DND-41 (cell line): ENCODE results near the gene CPSF4.

Experiments used
- ATAC-seq: fragments of 200-7000 bp; cut with Tn5 transposase; 3 replicates; pipeline ENCODE4 v1.9.1; 2021; ENCODE audit warnings: low read depth; ENCODE audit not compliant: insufficient read depth
- DNase-seq: peaks from one replicate; pipeline ENCODE4 v3.0.0-alpha.2; 2020
- H2AFZ ChIP-seq: 2 replicates; pipeline ENCODE4 v1.6.0; 2012; ENCODE audit warnings: low read depth, low read length
- H3K27ac ChIP-seq: 2 replicates; pipeline ENCODE4 v1.5.1; 2012; ENCODE audit warnings: low read length, inconsistent platforms
- H3K27me3 ChIP-seq: fragments of 200-600 bp; sonication (generic); 2 replicates; pipeline ENCODE4 v1.6.0; 2012; ENCODE audit warnings: low read length, mild to moderate bottlenecking, inconsistent platforms; ENCODE audit not compliant: insufficient read depth, poor library complexity
- H3K36me3 ChIP-seq: 2 replicates; pipeline ENCODE4 v1.5.1; 2012; ENCODE audit warnings: low read length, inconsistent platforms; ENCODE audit not compliant: insufficient read depth
- H3K4me1 ChIP-seq: 2 replicates; pipeline ENCODE4 v1.5.1; 2012; ENCODE audit warnings: mild to moderate bottlenecking, low read length; ENCODE audit not compliant: insufficient read depth
- H3K4me2 ChIP-seq: 2 replicates; pipeline ENCODE4 v1.6.0; 2012; ENCODE audit warnings: mild to moderate bottlenecking, moderate library complexity, low read length, inconsistent platforms; ENCODE audit not compliant: insufficient read depth
- H3K4me3 ChIP-seq, 2 experiments: fragments of 200-600 bp in 1 of 2; shearing (Covaris generic) in 1 of 2; 2 replicates each; pipeline ENCODE4 v1.5.1; 2012 to 2016; ENCODE audit warnings: inconsistent platforms in 2 of 2, low read length in 2 of 2, mild to moderate bottlenecking in 2 of 2, low read depth in 1 of 2, moderate library complexity in 1 of 2
- H3K79me2 ChIP-seq: 2 replicates; pipeline ENCODE4 v1.6.0; 2012; ENCODE audit warnings: low read length, inconsistent platforms; ENCODE audit not compliant: insufficient read depth
- H3K9ac ChIP-seq: 2 replicates; pipeline ENCODE4 v1.6.0; 2012; ENCODE audit warnings: low read depth, mild to moderate bottlenecking, inconsistent platforms, low read length, moderate library complexity
- H3K9me3 ChIP-seq: 2 replicates; pipeline ENCODE4 v1.5.1; 2012; ENCODE audit warnings: low read length, moderate library complexity, mild to moderate bottlenecking, inconsistent platforms; ENCODE audit not compliant: insufficient read depth, severe bottlenecking
- H4K20me1 ChIP-seq: 2 replicates; pipeline ENCODE4 v1.6.0; 2012; ENCODE audit warnings: low read length; ENCODE audit not compliant: insufficient read depth
- EZH2 ChIP-seq: IDR thresholded peaks from 3 replicates; pipeline ENCODE4 v1.6.1; 2012; ENCODE audit warnings: borderline replicate concordance, low read depth, mild to moderate bottlenecking, moderate library complexity, low read length, inconsistent platforms; ENCODE audit not compliant: severe bottlenecking
- TF ChIP-seq, protein P1 (sequence below): IDR thresholded peaks from 2 replicates; pipeline ENCODE4 v1.5.1; 2012; ENCODE audit warnings: borderline replicate concordance, low read length, moderate library complexity, mild to moderate bottlenecking; ENCODE audit not compliant: poor library complexity, severe bottlenecking; ENCODE audit errors: extremely low read depth

The CPSF4 gene

DNA sequence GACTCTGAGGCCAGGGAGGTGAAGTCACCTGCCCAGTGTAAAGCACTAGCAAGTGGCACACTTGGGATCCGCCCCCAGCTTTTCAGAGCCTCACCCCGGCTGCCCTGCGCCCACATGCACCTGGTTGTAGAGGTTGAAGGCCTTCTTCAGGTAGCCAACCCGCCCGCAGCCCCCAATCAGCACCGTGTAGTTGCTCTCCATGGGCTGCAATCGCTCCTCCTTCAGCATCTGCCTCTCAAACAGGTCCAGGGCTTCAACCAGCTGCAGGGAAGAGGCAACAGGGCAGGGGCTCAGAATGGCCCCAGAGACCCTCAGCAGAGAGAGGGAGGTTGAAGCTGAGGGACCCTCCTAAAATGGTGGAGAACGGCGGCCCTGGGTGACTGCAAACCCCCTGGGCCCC, 5.6 kb upstream of the CPSF4 start:
- H3K4me3 ChIP-seq, result no peak overlapping the region
- H3K79me2 ChIP-seq, result peaks cover 23% of the 10 kb centered on the region
- peaks cover 66% of the 10 kb centered on the region for H3K36me3 ChIP-seq
- DNase-seq, result no peak
- TF ChIP-seq, protein P1, sequence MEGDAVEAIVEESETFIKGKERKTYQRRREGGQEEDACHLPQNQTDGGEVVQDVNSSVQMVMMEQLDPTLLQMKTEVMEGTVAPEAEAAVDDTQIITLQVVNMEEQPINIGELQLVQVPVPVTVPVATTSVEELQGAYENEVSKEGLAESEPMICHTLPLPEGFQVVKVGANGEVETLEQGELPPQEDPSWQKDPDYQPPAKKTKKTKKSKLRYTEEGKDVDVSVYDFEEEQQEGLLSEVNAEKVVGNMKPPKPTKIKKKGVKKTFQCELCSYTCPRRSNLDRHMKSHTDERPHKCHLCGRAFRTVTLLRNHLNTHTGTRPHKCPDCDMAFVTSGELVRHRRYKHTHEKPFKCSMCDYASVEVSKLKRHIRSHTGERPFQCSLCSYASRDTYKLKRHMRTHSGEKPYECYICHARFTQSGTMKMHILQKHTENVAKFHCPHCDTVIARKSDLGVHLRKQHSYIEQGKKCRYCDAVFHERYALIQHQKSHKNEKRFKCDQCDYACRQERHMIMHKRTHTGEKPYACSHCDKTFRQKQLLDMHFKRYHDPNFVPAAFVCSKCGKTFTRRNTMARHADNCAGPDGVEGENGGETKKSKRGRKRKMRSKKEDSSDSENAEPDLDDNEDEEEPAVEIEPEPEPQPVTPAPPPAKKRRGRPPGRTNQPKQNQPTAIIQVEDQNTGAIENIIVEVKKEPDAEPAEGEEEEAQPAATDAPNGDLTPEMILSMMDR, result no peak
- no peak for TF ChIP-seq EZH2
- no peak overlapping the region for H3K9ac ChIP-seq
- H2AFZ ChIP-seq, result no peak overlapping the region
- no peak overlapping the region for H3K27ac ChIP-seq
- no peak overlapping the region for H3K4me2 ChIP-seq
- peaks cover 18% of the 10 kb centered on the region for H3K4me1 ChIP-seq
- peaks cover 8% of the 10 kb centered on the region; the same call in 1 of the 2 replicates for H4K20me1 ChIP-seq
- no peak for ATAC-seq
- H3K9me3 ChIP-seq, result no peaks in the 10 kb centered on the region
- H3K27me3 ChIP-seq, result no peaks in the 10 kb centered on the region

DNA sequence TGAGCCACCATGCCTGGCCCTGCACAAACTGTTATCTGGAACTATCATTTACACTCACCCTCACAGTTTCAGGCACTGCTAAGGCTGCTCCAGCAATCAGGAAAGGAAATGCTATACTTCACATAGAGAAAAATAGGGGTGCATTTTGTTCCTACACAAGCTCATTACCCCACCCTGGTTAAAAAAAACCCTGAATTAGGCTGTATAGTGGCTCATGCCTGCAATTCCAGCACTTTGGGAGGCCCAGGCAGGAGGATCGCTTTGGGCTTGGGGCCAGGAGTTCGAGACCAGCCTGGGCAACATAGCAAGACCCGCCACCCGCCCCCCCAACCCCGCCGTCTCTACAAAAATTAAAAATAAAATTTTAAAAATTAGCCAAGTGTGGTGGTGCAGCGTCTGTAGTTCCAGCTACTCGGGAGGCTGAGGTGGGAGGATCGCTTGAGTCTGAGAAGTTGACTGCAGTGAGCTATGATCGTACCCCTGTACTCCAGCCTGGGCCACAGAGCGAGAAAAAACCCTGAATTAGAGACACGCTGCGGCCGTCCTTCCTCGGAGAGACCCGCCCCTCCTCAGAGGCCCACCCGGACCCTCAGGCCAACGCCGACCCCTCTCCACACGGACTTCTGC, 684 bp upstream of the CPSF4 start:
- peak; percentile 22 for ATAC-seq
- peaks cover 38% of the 10 kb centered on the region for H3K4me1 ChIP-seq
- H3K9me3 ChIP-seq, result no peaks in the 10 kb centered on the region
- peaks cover 45% of the 10 kb centered on the region for H3K36me3 ChIP-seq
- H4K20me1 ChIP-seq, result peaks cover 16% of the 10 kb centered on the region
- H2AFZ ChIP-seq, result peak overlapping the region; percentile 97
- H3K4me2 ChIP-seq, result peak overlapping the region; percentile 78
- no peaks in the 10 kb centered on the region for H3K27me3 ChIP-seq
- TF ChIP-seq, protein P1, result no peak
- TF ChIP-seq EZH2, result no peak
- peak overlapping the region; percentile 95 to 97 for H3K4me3 ChIP-seq
- peak overlapping the region; percentile 79 for H3K27ac ChIP-seq
- H3K9ac ChIP-seq, result peak overlapping the region; percentile 94
- H3K79me2 ChIP-seq, result peaks cover 69% of the 10 kb centered on the region
- DNase-seq, result no peak

DNA sequence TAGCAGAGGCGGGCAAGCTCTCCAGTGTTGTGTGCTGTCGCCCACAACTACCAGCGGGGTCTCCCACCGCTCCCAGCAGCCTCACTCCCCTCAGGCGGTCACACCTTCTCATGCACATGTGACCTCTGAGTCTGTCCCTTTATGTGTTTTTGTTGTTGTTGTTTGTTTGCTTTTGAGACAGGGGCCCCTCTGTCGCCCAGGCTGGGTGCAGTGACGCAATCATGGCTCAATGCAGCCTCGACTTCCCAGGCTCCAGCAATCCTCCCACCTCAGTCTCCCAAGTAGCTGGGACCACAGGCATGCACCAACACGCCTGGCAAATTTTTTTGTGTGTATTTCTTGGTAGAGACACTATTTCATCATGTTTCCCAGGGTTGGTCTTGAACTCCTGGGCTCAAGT, 1.5 kb downstream of the CPSF4 start:
- ATAC-seq, result no peak
- H3K4me3 ChIP-seq, result peak overlapping the region; percentile 95 to 97; a peak in 3 of 4 replicates
- peaks cover 16% of the 10 kb centered on the region for H4K20me1 ChIP-seq
- H3K4me1 ChIP-seq, result peaks cover 38% of the 10 kb centered on the region
- H3K9ac ChIP-seq, result peak overlapping the region; percentile 94
- peak overlapping the region; percentile 78 for H3K4me2 ChIP-seq
- H3K27me3 ChIP-seq, result no peaks in the 10 kb centered on the region
- H3K36me3 ChIP-seq, result peaks cover 48% of the 10 kb centered on the region
- no peak for DNase-seq
- H3K79me2 ChIP-seq, result peaks cover 84% of the 10 kb centered on the region
- H2AFZ ChIP-seq, result no peak overlapping the region
- peak overlapping the region; percentile 80; the same call in 1 of the 2 replicates for H3K27ac ChIP-seq
- no peak for TF ChIP-seq EZH2
- TF ChIP-seq, protein P1, result no peak
- no peaks in the 10 kb centered on the region for H3K9me3 ChIP-seq
